Pancreas (tissue), 10 donors: ENCODE measurements around the gene LRRFIP2. TPM values are rescaled to one million over a fixed set of nuclear protein-coding genes. Genes with fewer than 3 reads are reported as not detected.
A peak's percentile ranks its signal among the peaks of the same experiment; 100 is the strongest.
"Not testable (repeated sequence)": the region's sequence is repeated elsewhere in the genome, so short reads cannot be mapped to it uniquely, and the experiment has no call there.

Experiments used
- ATAC-seq, 4 donors: fragments of 200-7000 bp; cut with Tn5 transposase; one replicate each; pipeline versions ENCODE4 v1.8.0 to v1.9.1; 2020; ENCODE audit warnings: mild to moderate bottlenecking in 4 of 4, moderate library complexity in 4 of 4
- DNase-seq, 6 donors: peaks; one replicate each; pipeline ENCODE4 v3.0.0-alpha.2; 2020
- FAIRE-seq: peaks from 2 replicates; lab custom pipeline; 2012; peaks lifted over from hg19 to GRCh38; lab: Jason Lieb, UNC
- H3K27ac ChIP-seq, 4 donors: fragments of 200-600 bp; sonication (generic); 1 replicate in 3 of 4; 2 replicates in 1 of 4; pipeline versions ENCODE4 v1.5.0 to v1.8.0; 2020
- H3K27me3 ChIP-seq, 4 donors: fragments of 200-600 bp; one replicate each; pipeline ENCODE4 v1.8.0; 2021
- H3K36me3 ChIP-seq, 3 donors: fragments of 200-600 bp; sonication (generic) in 1 of 3; one replicate each; pipeline versions ENCODE4 v1.5.0 to v1.8.0; 2020 to 2021
- H3K4me1 ChIP-seq, 3 donors: fragments of 200-600 bp; one replicate each; pipeline ENCODE4 v1.8.0; 2021
- H3K4me3 ChIP-seq, 4 donors: fragments of 200-600 bp; sonication (generic) in 2 of 4; one replicate each; pipeline versions ENCODE4 v1.5.0 to v1.8.0; 2020 to 2021
- H3K9me3 ChIP-seq, 4 donors: fragments of 200-600 bp; one replicate each; pipeline ENCODE4 v1.8.0; 2021
- WGBS, 2 donors: extraction: QIAGEN DNeasy Blood & Tissue Kit; methylation state at CpG; one replicate each; pipeline ENCODE4 v1.1.7; 2013; 5-methylcytosine and 5-hydroxymethylcytosine counted together
- intact Hi-C, 3 donors: fragments of 100-400 bp; cut with DNase I; formaldehyde crosslinking; loops; one replicate each; pipeline versions ENCODE4 v1.11.1 to v1.14.2; 2022
- polyA plus RNA-seq, 2 donors: library from polyadenylated mRNA; stranded (reverse); fragments of 200-250 nt; gene quantifications; one replicate each; pipeline ENCODE4 v1.2.3, GENCODE V29; 2013
- total RNA-seq, 6 donors: library from RNA; stranded (reverse); fragmentation: NEBNext Ultra II Directional in 4 of 6; extraction: Animal tissue kit (Norgen Biotek cat#: 25700) in 4 of 6; gene quantifications; one replicate each; pipeline versions ENCODE4 v1.2.1 to v1.2.4, GENCODE V29; 2021 to 2023
- TF ChIP-seq, protein P1 (sequence below), 4 donors: fragments of 200-600 bp; sonication (generic) in 3 of 4; IDR thresholded peaks; one replicate each; pipeline versions ENCODE4 v1.5.0 to v1.8.0; 2021; ENCODE audit warnings: antibody characterized with exemption in 4 of 4
- donor health status: healthy with polysubstance abuse.
- donor health status: DM: no; HTN: no; CAD: no; lungs with moderate emphysema.
- donor health status: DM: no; HTN: no; CAD: no.
- donor health status: control.
- donor health status: control.
- donor health status: Bipolar disorder and iron deficiency.
- donor health status: DM: yes; HTN: yes; CAD: no.
- donor health status: DM: no; HTN: no; CAD: no.
- donor health status: DM: no; HTN: no; CAD: no.
- donor health status: DM: yes; HTN: yes; CAD: no.

LRRFIP2 gene
- total and polyA plus RNA-seq, 8 donors, result 14.6 to 35.7 (median 21.8) TPM

DNA sequence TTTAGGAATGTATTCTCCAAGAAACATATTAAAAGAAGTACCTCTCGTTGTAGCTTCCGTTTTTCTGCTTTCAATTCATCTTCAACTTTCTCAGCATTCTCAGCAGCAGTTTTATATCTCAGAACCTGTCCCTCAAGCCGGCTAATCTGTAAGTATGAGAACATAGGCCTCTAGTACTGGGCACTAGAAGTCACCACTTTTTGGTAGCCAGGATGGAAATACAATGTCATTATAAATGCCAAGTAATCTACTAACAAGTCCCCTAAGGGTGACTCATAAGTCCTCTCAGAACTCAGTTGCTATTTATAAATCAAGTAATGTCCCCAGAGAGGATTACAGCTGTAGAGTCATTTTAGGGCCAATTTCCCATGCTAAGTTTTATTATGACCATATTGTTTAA is 120.0 kb downstream of the LRRFIP2 start:
- 49 to 77% methylated on average over 3 of the region's 3 CpGs for WGBS, 2 donors
- TF ChIP-seq, protein P1, sequence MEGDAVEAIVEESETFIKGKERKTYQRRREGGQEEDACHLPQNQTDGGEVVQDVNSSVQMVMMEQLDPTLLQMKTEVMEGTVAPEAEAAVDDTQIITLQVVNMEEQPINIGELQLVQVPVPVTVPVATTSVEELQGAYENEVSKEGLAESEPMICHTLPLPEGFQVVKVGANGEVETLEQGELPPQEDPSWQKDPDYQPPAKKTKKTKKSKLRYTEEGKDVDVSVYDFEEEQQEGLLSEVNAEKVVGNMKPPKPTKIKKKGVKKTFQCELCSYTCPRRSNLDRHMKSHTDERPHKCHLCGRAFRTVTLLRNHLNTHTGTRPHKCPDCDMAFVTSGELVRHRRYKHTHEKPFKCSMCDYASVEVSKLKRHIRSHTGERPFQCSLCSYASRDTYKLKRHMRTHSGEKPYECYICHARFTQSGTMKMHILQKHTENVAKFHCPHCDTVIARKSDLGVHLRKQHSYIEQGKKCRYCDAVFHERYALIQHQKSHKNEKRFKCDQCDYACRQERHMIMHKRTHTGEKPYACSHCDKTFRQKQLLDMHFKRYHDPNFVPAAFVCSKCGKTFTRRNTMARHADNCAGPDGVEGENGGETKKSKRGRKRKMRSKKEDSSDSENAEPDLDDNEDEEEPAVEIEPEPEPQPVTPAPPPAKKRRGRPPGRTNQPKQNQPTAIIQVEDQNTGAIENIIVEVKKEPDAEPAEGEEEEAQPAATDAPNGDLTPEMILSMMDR (IDR thresholded peaks at IDR 0.05), result no peak
- peak; percentile 65 to 84 (median 75) for ATAC-seq
- Histone ChIP-seq H3K27ac (peak overlapping the region in 1 of 4 donors; percentile 8), H3K4me3 (no peak overlapping the region), H3K36me3 (peaks cover 0 to 33% (median 16%) of the 10 kb centered on the region in 3 donors), H3K9me3 (no peaks in the 10 kb centered on the region), H3K27me3 (no peaks in the 10 kb centered on the region), H3K4me1 (peaks cover 0 to 6% (median 0%) of the 10 kb centered on the region in 3 donors)
- DNase-seq, result no peak
- intact Hi-C loops, result no loop called here
- FAIRE-seq, result peak; percentile 20

DNA sequence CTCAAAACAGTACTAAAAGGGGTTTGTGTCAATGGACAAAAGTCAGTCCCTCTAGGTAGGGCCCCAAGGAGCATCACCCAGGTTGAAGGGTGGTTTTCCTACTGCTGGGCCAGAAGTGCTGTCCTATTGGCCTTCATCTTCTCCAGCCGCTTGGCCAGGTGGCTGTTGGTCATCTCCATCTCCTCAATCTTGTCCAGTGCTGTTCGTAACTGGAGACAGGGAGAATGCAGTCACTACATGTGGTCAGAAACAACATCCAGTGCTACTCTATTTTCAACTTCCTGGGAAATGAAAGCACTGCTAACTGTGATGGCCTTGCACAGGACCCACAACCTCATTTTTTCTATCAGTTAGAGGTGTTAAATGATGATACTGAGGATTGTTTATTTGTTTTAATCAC is 120.6 kb downstream of the LRRFIP2 start:
- no peaks in the 10 kb centered on the region for H3K9me3 ChIP-seq
- no peak for DNase-seq
- FAIRE-seq, result no peak
- H3K27me3 ChIP-seq, result no peaks in the 10 kb centered on the region
- 96 to 97% methylated on average over 2 of the region's 2 CpGs for WGBS, 2 donors
- ATAC-seq, result peak in 2 of 4 donors; percentile 8 to 18
- H3K36me3 ChIP-seq, result peaks cover 0 to 39% (median 13%) of the 10 kb centered on the region in 3 donors
- TF ChIP-seq, protein P1 (IDR thresholded peaks at IDR 0.05), result no peak
- H3K27ac ChIP-seq, result peak overlapping the region in 2 of 4 donors; percentile 8 to 17
- intact Hi-C loops, result no loop called here
- H3K4me1 ChIP-seq, result peaks cover 0 to 6% (median 0%) of the 10 kb centered on the region in 3 donors
- no peak overlapping the region for H3K4me3 ChIP-seq

DNA sequence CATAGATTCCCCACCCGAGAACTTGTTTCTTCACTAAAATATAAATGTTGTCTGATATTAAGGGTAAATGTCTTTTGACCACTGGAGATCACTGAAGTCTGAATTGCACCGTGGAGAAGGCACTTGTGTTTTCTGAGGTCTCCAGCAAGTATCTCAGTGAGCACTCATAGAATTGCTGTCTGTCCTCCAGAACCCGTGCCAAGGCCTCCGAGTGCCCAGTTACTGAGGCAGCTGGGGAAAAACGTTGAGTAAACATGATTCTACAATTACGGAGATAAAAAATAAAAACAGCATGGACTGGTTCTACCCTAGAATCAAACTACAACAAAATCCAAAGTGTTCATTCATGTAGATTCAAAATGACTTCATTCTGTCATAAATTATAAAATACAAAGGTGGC is 121.0 kb downstream of the LRRFIP2 start:
- H3K27ac ChIP-seq, result peak overlapping the region in 1 of 4 donors; percentile 17
- ATAC-seq (peak in 3 of 4 donors; percentile 26 to 60 (median 58)), DNase-seq (no peak), FAIRE-seq (no peak)
- TF ChIP-seq, protein P1 (IDR thresholded peaks at IDR 0.05), result no peak
- intact Hi-C loops, result no loop called here
- peaks cover 0 to 40% (median 9%) of the 10 kb centered on the region in 3 donors for H3K36me3 ChIP-seq
- no peaks in the 10 kb centered on the region for H3K9me3 ChIP-seq
- H3K4me3 ChIP-seq, result no peak overlapping the region
- 40 to 41% methylated on average over 6 of the region's 6 CpGs for WGBS, 2 donors
- no peaks in the 10 kb centered on the region for H3K27me3 ChIP-seq
- H3K4me1 ChIP-seq, result peaks cover 0 to 6% (median 0%) of the 10 kb centered on the region in 3 donors

DNA sequence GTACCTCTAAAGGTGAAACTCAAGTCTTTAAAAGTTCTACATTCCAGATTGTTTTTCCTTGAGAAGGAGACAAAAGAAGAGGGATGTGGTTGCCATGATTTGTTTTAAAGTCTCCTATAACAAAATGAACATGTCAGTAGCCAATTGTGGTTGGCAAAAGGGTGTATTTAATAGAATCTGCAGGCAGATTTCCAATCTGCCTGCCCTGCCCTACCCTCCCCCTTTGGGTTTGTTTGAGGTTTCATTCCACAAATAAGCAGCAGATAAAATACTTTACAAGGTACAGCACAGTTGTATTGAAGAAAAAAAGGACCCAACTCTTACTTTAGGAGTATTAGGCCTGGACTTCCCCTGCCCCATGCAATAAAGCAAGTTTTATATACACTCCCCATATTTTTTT is 121.5 kb downstream of the LRRFIP2 start:
- H3K9me3 ChIP-seq, result no peaks in the 10 kb centered on the region
- TF ChIP-seq, protein P1 (IDR thresholded peaks at IDR 0.05), result no peak
- H3K36me3 ChIP-seq, result peaks cover 0 to 38% (median 5%) of the 10 kb centered on the region in 3 donors
- no peaks in the 10 kb centered on the region for H3K27me3 ChIP-seq
- DNase-seq, result no peak
- peaks cover 0 to 6% (median 0%) of the 10 kb centered on the region in 3 donors for H3K4me1 ChIP-seq
- intact Hi-C loops, result no loop called here
- peak overlapping the region in 1 of 4 donors; percentile 17 for H3K27ac ChIP-seq
- FAIRE-seq, result no peak
- H3K4me3 ChIP-seq, result no peak overlapping the region
- ATAC-seq, result peak in 3 of 4 donors; percentile 24 to 77 (median 69)

DNA sequence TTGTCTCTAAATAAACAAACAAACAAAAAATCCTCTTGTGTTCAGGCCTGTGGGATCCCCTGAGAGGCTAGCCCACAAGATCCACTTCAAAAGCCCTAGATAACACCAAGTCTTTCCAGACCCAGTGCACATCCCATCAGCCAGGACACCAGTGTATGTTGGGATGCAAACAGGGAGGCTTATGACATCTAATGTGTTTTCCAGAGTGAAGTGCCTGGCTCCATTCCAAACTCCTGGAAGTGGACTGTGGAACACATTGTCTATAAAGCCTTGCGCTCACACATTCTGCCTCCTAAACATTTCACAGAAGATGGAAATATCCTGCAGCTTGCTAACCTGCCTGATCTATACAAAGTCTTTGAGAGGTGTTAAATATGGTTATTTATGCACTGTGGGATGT is 124.1 kb downstream of the LRRFIP2 start:
- intact Hi-C loops, result no loop called here
- Histone ChIP-seq H3K4me1 (peaks cover 0 to 6% (median 0%) of the 10 kb centered on the region in 3 donors), H3K36me3 (peaks cover 0 to 44% (median 12%) of the 10 kb centered on the region in 3 donors), H3K27ac (no peak overlapping the region), H3K4me3 (no peak overlapping the region), H3K27me3 (no peaks in the 10 kb centered on the region), H3K9me3 (no peaks in the 10 kb centered on the region)
- DNase-seq (no peak), FAIRE-seq (no peak), ATAC-seq (no peak)
- TF ChIP-seq, protein P1 (IDR thresholded peaks at IDR 0.05), result no peak
- 95 to 96% methylated on average over 1 of the region's 1 CpG for WGBS, 2 donors

DNA sequence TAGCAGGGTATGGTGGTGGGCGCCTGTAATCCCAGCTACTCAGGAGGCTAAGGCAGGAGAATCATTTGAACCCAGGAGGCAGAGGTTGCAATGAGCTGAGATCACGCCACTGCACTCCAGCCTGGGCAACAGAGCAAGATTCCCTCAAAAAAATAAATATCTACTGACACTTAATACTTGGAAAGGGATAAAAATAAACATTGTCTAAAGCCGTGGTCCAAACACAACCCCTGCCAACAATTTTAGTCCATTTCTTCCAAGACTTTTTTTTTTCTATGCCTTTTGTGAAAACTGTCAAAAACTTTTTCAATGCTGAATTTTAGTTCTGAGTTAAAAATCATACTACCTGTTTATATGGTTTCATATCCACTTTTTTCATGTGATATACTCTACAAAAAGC is 131.7 kb downstream of the LRRFIP2 start:
- peaks cover 0 to 18% (median 6%) of the 10 kb centered on the region in 3 donors for H3K36me3 ChIP-seq
- H3K4me1 ChIP-seq, H3K4me3 ChIP-seq, H3K9me3 ChIP-seq, H3K27me3 ChIP-seq, DNase-seq, FAIRE-seq, ATAC-seq, H3K27ac ChIP-seq, intact Hi-C loops: not testable (repeated sequence)
- 70 to 74% methylated on average over 3 of the region's 3 CpGs for WGBS, 2 donors
